Body of pancreas (tissue), 4 donors: ENCODE results near the gene SMPD3. TPM values are rescaled to one million over a fixed set of nuclear protein-coding genes. Genes with fewer than 3 reads are reported as not detected.

Experiments used
- ATAC-seq: fragments of 150-250 bp; one replicate; pipeline ENCODE4 v1.9.1; 2016
- DNase-seq, 4 donors: peaks; one replicate each; pipeline ENCODE4 v3.0.0-alpha.2; 2019
- H3K27ac ChIP-seq, 4 donors: fragments of 200-600 bp; sonication (generic); 1 replicate in 3 of 4; 2 replicates in 1 of 4; pipeline versions ENCODE4 v1.5.1 to v1.6.1; 2016 to 2019; ENCODE audit warnings: mild to moderate bottlenecking in 1 of 4, mixed read lengths in 1 of 4, moderate library complexity in 1 of 4
- H3K27me3 ChIP-seq, 2 donors: fragments of 200-600 bp; sonication (generic); one replicate each; pipeline ENCODE4 v1.6.0; 2016; ENCODE audit warnings: mild to moderate bottlenecking in 1 of 2
- H3K36me3 ChIP-seq, 2 donors: fragments of 200-600 bp; sonication (generic); replicated peaks in 1 of 2; 2 replicates each; pipeline ENCODE4 v1.5.1; 2016; ENCODE audit warnings: low read depth in 2 of 2; ENCODE audit not compliant: insufficient read depth in 1 of 2
- H3K4me1 ChIP-seq: fragments of 200-600 bp; sonication (generic); one replicate; pipeline ENCODE4 v1.6.0; 2016
- H3K4me3 ChIP-seq, 2 donors: fragments of 200-600 bp; sonication (generic); 1 replicate in 1 of 2; 2 replicates in 1 of 2; pipeline ENCODE4 v1.5.1; 2016 to 2019
- H3K9me3 ChIP-seq, 3 donors: fragments of 200-600 bp; sonication (generic); 1 replicate in 2 of 3; 2 replicates in 1 of 3; pipeline ENCODE4 v1.5.1; 2016
- POLR2A ChIP-seq, 3 donors: fragments of 450-650 bp; IDR thresholded peaks; one replicate each; pipeline ENCODE4 v1.6.1; 2016; ENCODE audit warnings: antibody characterized with exemption in 3 of 3, mild to moderate bottlenecking in 2 of 3
- WGBS, 2 donors: methylation state at CpG; one replicate each; pipeline ENCODE4 v1.1.5; 2017; 5-methylcytosine and 5-hydroxymethylcytosine counted together
- intact Hi-C: fragments of 100-400 bp; cut with DNase I; formaldehyde crosslinking; loops from one replicate; pipeline ENCODE4 v1.15.1; 2023
- total RNA-seq, 2 donors: library from RNA; depleted of rRNA; stranded (reverse); fragments of >200 nt; gene quantifications; one replicate each; pipeline ENCODE4 v1.1.0, GENCODE V29; 2016
- TF ChIP-seq, protein P1 (sequence below), 7 experiments: fragments of 450-650 bp in 4 of 7; fragments of 200-600 bp in 3 of 7; sonication (generic) in 3 of 7; IDR thresholded peaks; one replicate each; pipeline ENCODE4 v1.5.1; 2016 to 2019; ENCODE audit warnings: antibody characterized with exemption in 7 of 7

SMPD3 gene
- total RNA-seq, 2 donors from 2014 or later, result 1.3 to 4.6 TPM

DNA sequence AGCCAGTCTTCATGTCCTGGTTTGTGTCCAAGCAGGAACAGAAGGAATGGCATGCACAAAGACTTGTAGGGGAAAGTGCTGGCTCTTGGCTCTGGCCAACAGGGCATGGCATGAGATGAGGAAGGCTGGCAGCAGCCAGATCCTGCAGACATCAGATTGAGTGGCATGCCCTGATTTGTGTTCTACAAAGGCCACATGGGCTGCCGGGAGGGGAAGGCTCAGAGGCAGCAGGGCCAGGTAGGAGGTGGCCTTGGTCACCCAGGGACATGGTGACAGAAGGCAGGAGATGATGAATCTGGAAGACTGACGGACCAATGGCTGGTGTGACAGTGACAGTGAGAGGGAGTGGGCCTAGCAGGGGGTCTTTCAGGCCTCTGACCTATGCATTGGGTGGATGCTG is 33.7 kb downstream of the SMPD3 start:
- H3K4me3 ChIP-seq, result no peak overlapping the region
- H3K4me1 ChIP-seq, result peaks cover 59% of the 10 kb centered on the region
- TF ChIP-seq POLR2A (IDR thresholded peaks at IDR 0.05), result no peak
- TF ChIP-seq, protein P1, sequence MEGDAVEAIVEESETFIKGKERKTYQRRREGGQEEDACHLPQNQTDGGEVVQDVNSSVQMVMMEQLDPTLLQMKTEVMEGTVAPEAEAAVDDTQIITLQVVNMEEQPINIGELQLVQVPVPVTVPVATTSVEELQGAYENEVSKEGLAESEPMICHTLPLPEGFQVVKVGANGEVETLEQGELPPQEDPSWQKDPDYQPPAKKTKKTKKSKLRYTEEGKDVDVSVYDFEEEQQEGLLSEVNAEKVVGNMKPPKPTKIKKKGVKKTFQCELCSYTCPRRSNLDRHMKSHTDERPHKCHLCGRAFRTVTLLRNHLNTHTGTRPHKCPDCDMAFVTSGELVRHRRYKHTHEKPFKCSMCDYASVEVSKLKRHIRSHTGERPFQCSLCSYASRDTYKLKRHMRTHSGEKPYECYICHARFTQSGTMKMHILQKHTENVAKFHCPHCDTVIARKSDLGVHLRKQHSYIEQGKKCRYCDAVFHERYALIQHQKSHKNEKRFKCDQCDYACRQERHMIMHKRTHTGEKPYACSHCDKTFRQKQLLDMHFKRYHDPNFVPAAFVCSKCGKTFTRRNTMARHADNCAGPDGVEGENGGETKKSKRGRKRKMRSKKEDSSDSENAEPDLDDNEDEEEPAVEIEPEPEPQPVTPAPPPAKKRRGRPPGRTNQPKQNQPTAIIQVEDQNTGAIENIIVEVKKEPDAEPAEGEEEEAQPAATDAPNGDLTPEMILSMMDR (IDR thresholded peaks at IDR 0.05), result no peak
- H3K27ac ChIP-seq, result peak overlapping the region; percentile 7 to 96 (median 69)
- WGBS, 2 donors, result 44 to 50% methylated on average over 2 of the region's 2 CpGs
- no peaks in the 10 kb centered on the region for H3K36me3 ChIP-seq
- ATAC-seq (no peak), DNase-seq (no peak)
- no peaks in the 10 kb centered on the region for H3K9me3 ChIP-seq
- intact Hi-C loops, result no loop called here
- H3K27me3 ChIP-seq, result no peaks in the 10 kb centered on the region

DNA sequence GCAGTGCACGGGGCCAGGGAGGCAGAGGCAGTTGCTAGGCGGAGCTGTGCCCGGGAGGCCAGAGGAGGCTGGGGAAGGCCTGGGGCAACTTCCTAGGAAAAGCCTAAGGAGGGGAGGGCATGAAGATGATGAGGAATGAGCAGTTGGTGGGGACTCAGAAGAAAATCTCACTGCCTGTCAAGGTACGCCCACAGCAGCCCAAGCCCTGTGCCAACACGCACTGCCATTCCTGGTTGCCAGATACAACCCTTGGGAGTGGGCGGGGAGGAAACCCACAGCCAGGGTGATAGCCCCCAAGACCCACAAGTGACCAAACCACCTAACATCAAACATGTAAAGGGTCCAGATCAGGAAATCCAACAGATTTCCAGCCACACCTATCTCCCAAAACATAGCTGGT is 36.2 kb downstream of the SMPD3 start:
- Histone ChIP-seq H3K27me3 (no peaks in the 10 kb centered on the region), H3K9me3 (no peaks in the 10 kb centered on the region), H3K36me3 (no peaks in the 10 kb centered on the region), H3K27ac (no peak overlapping the region), H3K4me1 (peaks cover 48% of the 10 kb centered on the region), H3K4me3 (no peak overlapping the region)
- no peak for DNase-seq
- WGBS, 2 donors, result 91 to 99% methylated on average over 6 of the region's 6 CpGs
- intact Hi-C loops, result no loop called here
- no peak for ATAC-seq
- TF ChIP-seq, protein P1 (IDR thresholded peaks at IDR 0.05), result no peak
- no peak for TF ChIP-seq POLR2A (IDR thresholded peaks at IDR 0.05)

- DNase-seq, result no peak
- TF ChIP-seq, protein P1 (IDR thresholded peaks at IDR 0.05), result no peak
- Histone ChIP-seq H3K27me3 (no peaks in the 10 kb centered on the region), H3K9me3 (no peaks in the 10 kb centered on the region), H3K4me3 (no peak overlapping the region), H3K4me1 (peaks cover 38% of the 10 kb centered on the region), H3K27ac (no peak overlapping the region), H3K36me3 (no peaks in the 10 kb centered on the region)
- ATAC-seq, result no peak
- 92% methylated on average over 2 of the region's 2 CpGs; no CpG with 5 or more reads in 1 of the 2 donors for WGBS, 2 donors
- intact Hi-C loops, result no loop called here
Measured at GRCh38 chr16:68411086-68411485, 37.2 kb downstream of the SMPD3 start.

GRCh38 chr16:68408967-68409366 is 39.3 kb downstream of the SMPD3 start:
- Histone ChIP-seq H3K27ac (no peak overlapping the region), H3K9me3 (no peaks in the 10 kb centered on the region), H3K4me1 (peaks cover 17% of the 10 kb centered on the region), H3K27me3 (no peaks in the 10 kb centered on the region), H3K4me3 (no peak overlapping the region), H3K36me3 (no peaks in the 10 kb centered on the region)
- DNase-seq, result no peak
- no peak for ATAC-seq
- intact Hi-C loops, result no loop called here
- TF ChIP-seq, protein P1 (IDR thresholded peaks at IDR 0.05), result no peak
- no peak for TF ChIP-seq POLR2A (IDR thresholded peaks at IDR 0.05)
- WGBS, 2 donors, result 79 to 85% methylated on average over 6 of the region's 6 CpGs

GRCh38 chr16:68408428-68408827 is 39.9 kb downstream of the SMPD3 start:
- TF ChIP-seq, protein P1 (IDR thresholded peaks at IDR 0.05), result no peak
- no peak for TF ChIP-seq POLR2A (IDR thresholded peaks at IDR 0.05)
- no peaks in the 10 kb centered on the region for H3K9me3 ChIP-seq
- WGBS, 2 donors, result 56 to 78% methylated on average over 1 of the region's 1 CpG
- peaks cover 12% of the 10 kb centered on the region for H3K4me1 ChIP-seq
- ATAC-seq (no peak), DNase-seq (no peak)
- no peaks in the 10 kb centered on the region for H3K27me3 ChIP-seq
- intact Hi-C loops, result no loop called here
- no peak overlapping the region for H3K27ac ChIP-seq
- no peaks in the 10 kb centered on the region for H3K36me3 ChIP-seq
- no peak overlapping the region for H3K4me3 ChIP-seq
